ENCODE data around the gene CNGA3.
"Not testable (repeated sequence)": the region's sequence is repeated elsewhere in the genome, so short reads cannot be mapped to it uniquely, and the experiment has no call there.

The CNGA3 gene

DNA sequence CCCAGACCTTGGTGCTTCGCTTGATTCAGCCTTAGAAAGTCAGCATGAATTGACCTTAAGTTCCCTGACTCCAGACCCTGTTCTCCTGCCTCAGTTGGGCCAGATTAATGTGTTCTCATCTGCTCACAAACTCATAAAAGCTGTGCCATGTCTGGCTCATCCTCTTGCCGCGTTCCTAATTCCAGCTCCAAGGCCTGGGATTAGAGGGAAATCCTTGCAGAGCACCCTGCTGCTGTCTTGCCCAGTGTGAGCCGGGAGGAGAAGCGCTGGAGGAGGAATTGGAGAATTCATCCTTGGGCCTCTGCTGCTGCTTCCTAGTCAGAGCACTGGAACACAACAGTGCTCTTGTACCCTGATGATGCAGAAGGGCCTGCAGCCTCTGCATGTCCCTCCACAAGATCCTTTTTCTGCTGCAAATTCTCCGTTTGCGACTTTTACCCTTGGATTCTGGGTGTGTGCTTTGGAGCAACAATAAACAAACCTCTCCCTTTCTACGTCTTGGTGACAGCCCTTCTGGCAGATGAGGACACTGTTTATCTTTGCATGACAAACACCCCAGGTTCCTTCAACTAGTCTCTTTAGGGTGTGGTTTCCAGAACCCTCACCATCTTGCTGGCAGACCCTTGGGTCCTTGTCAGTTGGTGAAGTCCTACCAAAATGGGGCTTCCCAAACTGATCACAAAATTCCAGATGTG lies 46.9 kb upstream of the CNGA3 start:
- no peaks in the 10 kb centered on the region for H3K9me3 ChIP-seq (ENCODE audit: control insufficient read depth, low read length)
- 70% methylated on average over 8 of the region's 8 CpGs for WGBS
- no peak overlapping the region for H2AK5ac ChIP-seq (ENCODE audit: low read length, severe bottlenecking)
- H3K27me3 ChIP-seq (ENCODE audit: control insufficient read depth in 1 of 2, insufficient read depth in 1 of 2, low read length in 2 of 2), result peaks cover 23 to 51% of the 10 kb centered on the region in 2 experiments
- H2AFZ ChIP-seq (ENCODE audit: low read depth, low read length), result peak overlapping the region; percentile 18
- H3K36me3 ChIP-seq (ENCODE audit: control insufficient read depth in 1 of 2, insufficient read depth in 2 of 2, low read depth in 1 of 2, low read length in 2 of 2), result no peaks in the 10 kb centered on the region
- no peak overlapping the region for H3K4ac ChIP-seq (ENCODE audit: low read depth in 1 of 2, low read length in 2 of 2)
- H3K18ac ChIP-seq (ENCODE audit: low read depth in 1 of 2, low read length in 2 of 2), result no peak overlapping the region
- H4K8ac ChIP-seq (ENCODE audit: low read length), result no peak overlapping the region
- no peak overlapping the region for H4K91ac ChIP-seq (ENCODE audit: low read length)
- H3K4me2 ChIP-seq (ENCODE audit: low read length, poor library complexity, severe bottlenecking), result no peak overlapping the region
- no peaks in the 10 kb centered on the region for H3K79me1 ChIP-seq (replicated peaks; ENCODE audit: low read length, poor library complexity, severe bottlenecking)
- no peak overlapping the region for H2BK5ac ChIP-seq (ENCODE audit: low read depth, low read length, poor library complexity, severe bottlenecking)
- DNase-seq, result no peak
- no peak overlapping the region for H2BK12ac ChIP-seq (ENCODE audit: low read length in 2 of 2)
- H3K4me3 ChIP-seq (ENCODE audit: insufficient read depth in 1 of 2, low read depth in 1 of 2, low read length in 2 of 2), result no peak overlapping the region
- no peak overlapping the region for H2BK120ac ChIP-seq (ENCODE audit: low read depth, low read length)
- no peak overlapping the region for H3K9ac ChIP-seq (ENCODE audit: low read length)
- H3K23ac ChIP-seq (ENCODE audit: low read length in 2 of 2), result no peak overlapping the region
- H2BK15ac ChIP-seq (ENCODE audit: low read depth, poor library complexity, severe bottlenecking), result no peak overlapping the region
- no peak overlapping the region for H3K14ac ChIP-seq (ENCODE audit: low read length in 2 of 2)
- H3K4me1 ChIP-seq (ENCODE audit: control insufficient read depth, insufficient read depth, low read depth, low read length), result peaks cover 1% of the 10 kb centered on the region
- H3K27ac ChIP-seq (ENCODE audit: low read length, poor library complexity, severe bottlenecking), result no peak overlapping the region

DNA sequence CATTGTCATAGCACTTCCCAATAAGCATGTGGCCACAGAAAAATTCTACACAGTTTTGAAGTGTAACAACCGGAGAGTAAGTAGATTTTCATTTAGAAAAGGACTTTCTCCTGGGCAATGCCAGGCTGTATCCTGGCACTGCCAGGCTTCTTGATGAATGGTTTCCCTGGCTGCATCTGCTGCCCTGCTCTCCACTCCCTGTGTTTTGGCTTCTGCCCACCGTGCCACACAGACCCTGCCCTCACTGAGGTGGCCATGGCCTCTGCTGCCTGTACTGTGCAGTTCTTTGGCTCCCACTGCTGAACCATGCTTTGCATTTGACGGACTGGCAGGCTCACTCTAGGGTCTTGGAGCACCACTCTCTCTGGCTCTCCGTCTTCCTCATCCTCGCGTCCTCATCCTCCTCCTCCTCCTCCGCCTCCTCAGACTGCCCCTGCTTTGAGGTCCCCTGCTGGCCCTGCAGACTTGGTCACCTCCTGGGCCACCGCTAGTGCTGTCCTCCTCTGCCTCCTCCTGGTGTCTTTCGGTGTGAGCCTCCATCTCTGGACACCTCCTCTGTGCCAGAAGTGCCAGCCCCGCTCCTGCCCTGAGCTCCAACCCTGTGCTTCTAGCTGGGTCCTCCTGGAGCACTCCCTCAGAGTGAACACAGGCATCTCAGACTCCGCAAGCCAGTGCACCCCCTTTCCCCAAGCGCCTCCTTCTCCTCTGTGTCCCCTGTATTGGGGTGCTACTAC lies 45.9 kb upstream of the CNGA3 start:
- Histone ChIP-seq H3K4me2 (ENCODE audit: low read length, poor library complexity, severe bottlenecking) (no peak overlapping the region), H3K4me3 (ENCODE audit: insufficient read depth in 1 of 2, low read depth in 1 of 2, low read length in 2 of 2) (no peak overlapping the region), H3K14ac (ENCODE audit: low read length in 2 of 2) (peak overlapping the region in 1 of 2 experiments; percentile 56), H3K9ac (ENCODE audit: low read length) (no peak overlapping the region), H3K27me3 (ENCODE audit: control insufficient read depth in 1 of 2, insufficient read depth in 1 of 2, low read length in 2 of 2) (peaks cover 22 to 46% of the 10 kb centered on the region in 2 experiments), H2AFZ (ENCODE audit: low read depth, low read length) (no peak overlapping the region), H2BK15ac (ENCODE audit: low read depth, poor library complexity, severe bottlenecking) (no peak overlapping the region), H3K27ac (ENCODE audit: low read length, poor library complexity, severe bottlenecking) (no peak overlapping the region), H4K91ac (ENCODE audit: low read length) (peak overlapping the region; percentile 10), H3K23ac (ENCODE audit: low read length in 2 of 2) (no peak overlapping the region), H3K9me3 (ENCODE audit: control insufficient read depth, low read length) (no peaks in the 10 kb centered on the region), H3K4me1 (ENCODE audit: control insufficient read depth, insufficient read depth, low read depth, low read length) (peaks cover 1% of the 10 kb centered on the region), H2BK12ac (ENCODE audit: low read length in 2 of 2) (no peak overlapping the region), H4K8ac (ENCODE audit: low read length) (no peak overlapping the region), H3K18ac (ENCODE audit: low read depth in 1 of 2, low read length in 2 of 2) (no peak overlapping the region), H3K79me1 (replicated peaks; ENCODE audit: low read length, poor library complexity, severe bottlenecking) (no peaks in the 10 kb centered on the region), H3K36me3 (ENCODE audit: control insufficient read depth in 1 of 2, insufficient read depth in 2 of 2, low read depth in 1 of 2, low read length in 2 of 2) (no peaks in the 10 kb centered on the region), H2BK120ac (ENCODE audit: low read depth, low read length) (no peak overlapping the region), H3K4ac (ENCODE audit: low read depth in 1 of 2, low read length in 2 of 2) (no peak overlapping the region), H2BK5ac (ENCODE audit: low read depth, low read length, poor library complexity, severe bottlenecking) (no peak overlapping the region), H2AK5ac (ENCODE audit: low read length, severe bottlenecking) (no peak overlapping the region)
- no peak for DNase-seq
- WGBS, result 92% methylated on average over 12 of the region's 12 CpGs

DNA sequence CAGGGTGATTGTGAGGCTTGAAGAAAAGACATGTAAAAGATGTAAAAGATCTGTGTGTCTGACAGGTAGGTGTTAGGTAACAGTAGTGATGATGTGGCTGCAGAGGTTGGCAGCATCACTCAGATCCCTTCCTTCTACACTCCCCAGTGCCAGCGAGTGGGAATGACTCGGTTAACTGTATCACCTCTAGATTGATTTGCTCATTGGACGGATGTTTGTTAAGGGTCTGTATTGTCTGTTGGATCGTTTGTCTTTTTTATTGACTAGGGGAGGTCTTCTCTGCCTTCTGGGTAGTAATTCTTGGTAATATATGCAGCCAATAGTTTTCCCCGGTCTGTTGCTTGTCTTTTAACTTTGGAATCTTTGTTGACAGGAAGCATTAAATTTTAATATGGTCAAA lies 44.8 kb upstream of the CNGA3 start:
- Histone ChIP-seq H3K27ac (ENCODE audit: low read length, poor library complexity, severe bottlenecking) (no peak overlapping the region), H3K9me3 (ENCODE audit: control insufficient read depth, low read length) (no peaks in the 10 kb centered on the region), H2AK5ac (ENCODE audit: low read length, severe bottlenecking) (no peak overlapping the region), H4K8ac (ENCODE audit: low read length) (no peak overlapping the region), H2AFZ (ENCODE audit: low read depth, low read length) (no peak overlapping the region), H2BK12ac (ENCODE audit: low read length in 2 of 2) (no peak overlapping the region), H3K9ac (ENCODE audit: low read length) (no peak overlapping the region), H2BK120ac (ENCODE audit: low read depth, low read length) (no peak overlapping the region), H3K23ac (ENCODE audit: low read length in 2 of 2) (no peak overlapping the region), H3K4me1 (ENCODE audit: control insufficient read depth, insufficient read depth, low read depth, low read length) (peaks cover under 1% of the 10 kb centered on the region), H4K91ac (ENCODE audit: low read length) (no peak overlapping the region), H3K4ac (ENCODE audit: low read depth in 1 of 2, low read length in 2 of 2) (no peak overlapping the region), H2BK5ac (ENCODE audit: low read depth, low read length, poor library complexity, severe bottlenecking) (no peak overlapping the region), H3K4me3 (ENCODE audit: insufficient read depth in 1 of 2, low read depth in 1 of 2, low read length in 2 of 2) (no peak overlapping the region), H3K18ac (ENCODE audit: low read depth in 1 of 2, low read length in 2 of 2) (no peak overlapping the region), H3K4me2 (ENCODE audit: low read length, poor library complexity, severe bottlenecking) (no peak overlapping the region), H2BK15ac (ENCODE audit: low read depth, poor library complexity, severe bottlenecking) (no peak overlapping the region), H3K36me3 (ENCODE audit: control insufficient read depth in 1 of 2, insufficient read depth in 2 of 2, low read depth in 1 of 2, low read length in 2 of 2) (no peaks in the 10 kb centered on the region), H3K79me1 (replicated peaks; ENCODE audit: low read length, poor library complexity, severe bottlenecking) (no peaks in the 10 kb centered on the region), H3K27me3 (ENCODE audit: control insufficient read depth in 1 of 2, insufficient read depth in 1 of 2, low read length in 2 of 2) (peaks cover 19 to 48% of the 10 kb centered on the region in 2 experiments), H3K14ac (ENCODE audit: low read length in 2 of 2) (no peak overlapping the region)
- no peak for DNase-seq
- 80% methylated on average over 3 of the region's 5 CpGs for WGBS

DNA sequence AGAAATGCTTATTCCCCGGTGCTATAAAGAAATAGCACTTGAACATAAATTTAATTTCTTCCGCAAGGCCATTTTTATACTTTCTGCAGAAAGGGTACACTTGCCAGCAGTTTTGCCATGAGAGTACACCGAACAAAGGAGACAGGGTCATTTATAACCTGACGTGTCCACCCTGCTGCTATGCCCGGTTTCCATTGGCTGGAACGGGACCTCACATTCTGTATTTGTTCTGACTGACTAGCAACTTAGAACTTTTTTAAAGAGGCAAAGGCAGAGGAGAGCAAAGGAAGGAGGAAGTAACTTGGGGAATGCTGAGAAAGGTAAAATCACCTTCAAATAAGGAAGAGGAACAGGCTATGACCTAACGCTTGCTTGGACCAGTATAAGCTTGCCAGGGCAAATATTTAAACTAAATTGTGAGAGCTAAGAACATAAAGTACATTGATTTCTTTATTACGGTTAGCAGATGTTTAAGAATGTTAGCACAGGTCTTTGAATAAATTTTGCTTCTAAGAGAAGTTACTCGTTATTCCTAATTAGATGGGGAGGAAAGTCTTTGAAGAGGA lies 39.0 kb upstream of the CNGA3 start:
- H3K14ac ChIP-seq (ENCODE audit: low read length in 2 of 2); H3K36me3 ChIP-seq (ENCODE audit: control insufficient read depth in 1 of 2, insufficient read depth in 2 of 2, low read depth in 1 of 2, low read length in 2 of 2); H2BK15ac ChIP-seq (ENCODE audit: low read depth, poor library complexity, severe bottlenecking); H3K9ac ChIP-seq (ENCODE audit: low read length); H3K18ac ChIP-seq (ENCODE audit: low read depth in 1 of 2, low read length in 2 of 2); H2AK5ac ChIP-seq (ENCODE audit: low read length, severe bottlenecking); H3K4me3 ChIP-seq (ENCODE audit: insufficient read depth in 1 of 2, low read depth in 1 of 2, low read length in 2 of 2); H2BK120ac ChIP-seq (ENCODE audit: low read depth, low read length); H3K4me2 ChIP-seq (ENCODE audit: low read length, poor library complexity, severe bottlenecking); H4K91ac ChIP-seq (ENCODE audit: low read length); H2BK12ac ChIP-seq (ENCODE audit: low read length in 2 of 2); H3K27ac ChIP-seq (ENCODE audit: low read length, poor library complexity, severe bottlenecking); DNase-seq; H2BK5ac ChIP-seq (ENCODE audit: low read depth, low read length, poor library complexity, severe bottlenecking); H3K4ac ChIP-seq (ENCODE audit: low read depth in 1 of 2, low read length in 2 of 2); H3K9me3 ChIP-seq (ENCODE audit: control insufficient read depth, low read length); H2AFZ ChIP-seq (ENCODE audit: low read depth, low read length); H3K4me1 ChIP-seq (ENCODE audit: control insufficient read depth, insufficient read depth, low read depth, low read length); H3K23ac ChIP-seq (ENCODE audit: low read length in 2 of 2); H3K79me1 ChIP-seq (replicated peaks; ENCODE audit: low read length, poor library complexity, severe bottlenecking); H4K8ac ChIP-seq (ENCODE audit: low read length): not testable (repeated sequence)
- peaks cover 25 to 61% of the 10 kb centered on the region in 2 experiments for H3K27me3 ChIP-seq (ENCODE audit: control insufficient read depth in 1 of 2, insufficient read depth in 1 of 2, low read length in 2 of 2)
- WGBS, result 84% methylated on average over 8 of the region's 9 CpGs
